DMS153 (cell line): ENCODE data around the gene SPON2.
A peak's percentile ranks its signal among the peaks of the same experiment; 100 is the strongest.

Experiments
- DNase-seq: peaks from one replicate; lab custom pipeline; 2025; lab: John Stamatoyannopoulos, UW

Gene SPON2

GRCh38 chr4:1172971-1173757 lies 781 bp upstream of the SPON2 start:
- no peak for DNase-seq

- DNase-seq: no peak
These were observed 814 bp downstream of the SPON2 start for GRCh38 chr4:1171311-1172227.

GRCh38 chr4:1170976-1171310 lies 1.4 kb downstream of the SPON2 start:
- DNase-seq: no peak

GRCh38 chr4:1170156-1170975 lies 2.0 kb downstream of the SPON2 start:
- no peak for DNase-seq

GRCh38 chr4:1169691-1170096 lies 2.7 kb downstream of the SPON2 start:
- DNase-seq: no peak

GRCh38 chr4:1169171-1169671 lies 3.2 kb downstream of the SPON2 start:
- no peak for DNase-seq

GRCh38 chr4:1168191-1169101 lies 3.9 kb downstream of the SPON2 start:
- DNase-seq: no peak

GRCh38 chr4:1167244-1167949 lies 5.0 kb downstream of the SPON2 start:
- DNase-seq: peak; percentile 65

- no peak for DNase-seq
These were observed 5.7 kb downstream of the SPON2 start for GRCh38 chr4:1166509-1167243.

- DNase-seq: no peak
These were observed 7.3 kb downstream of the SPON2 start for GRCh38 chr4:1164956-1165545.

- DNase-seq: no peak
These were observed 7.9 kb downstream of the SPON2 start for GRCh38 chr4:1164444-1164843.

- no peak for DNase-seq
These were observed 8.3 kb downstream of the SPON2 start for GRCh38 chr4:1164040-1164439.

GRCh38 chr4:1160351-1160750 lies 12.0 kb downstream of the SPON2 start:
- no peak for DNase-seq

- no peak for DNase-seq
These were observed 16.3 kb downstream of the SPON2 start for GRCh38 chr4:1156069-1156468.

GRCh38 chr4:1155314-1155713 lies 17.1 kb downstream of the SPON2 start:
- no peak for DNase-seq

- DNase-seq: no peak
These were observed 17.7 kb downstream of the SPON2 start for GRCh38 chr4:1154523-1155182.

GRCh38 chr4:1154126-1154522 lies 18.3 kb downstream of the SPON2 start:
- DNase-seq: no peak

- DNase-seq: no peak
These were observed 18.8 kb downstream of the SPON2 start for GRCh38 chr4:1153567-1154090.

GRCh38 chr4:1152290-1152689 lies 20.1 kb downstream of the SPON2 start:
- DNase-seq: no peak
